ENCODE data around the gene TTC29. TPM values are rescaled to one million over a fixed set of nuclear protein-coding genes. Genes with fewer than 3 reads are reported as not detected.

The TTC29 gene
- total and polyA plus RNA-seq, 2 experiments from 2014 or later = 0.52 to 0.60 TPM

DNA sequence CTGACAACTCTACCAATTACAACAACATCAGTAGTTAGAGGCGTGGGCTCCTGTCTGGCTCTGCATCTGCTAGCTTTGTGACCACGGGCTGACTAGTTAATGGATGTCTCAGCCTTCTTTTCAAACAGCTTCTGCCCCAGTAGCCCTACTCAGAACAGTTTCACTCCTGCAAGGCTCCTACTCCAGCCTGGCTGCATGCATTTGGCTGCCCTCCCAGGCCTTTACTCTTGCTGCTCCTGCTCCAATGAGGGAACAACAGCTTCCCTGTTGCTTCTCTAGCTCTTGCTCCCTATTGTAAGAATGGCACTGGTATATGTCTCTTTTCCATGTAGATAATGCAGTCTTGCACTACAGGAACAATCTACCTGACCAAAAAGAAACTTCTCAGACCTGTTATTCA lies 93.3 kb downstream of the TTC29 start:
- no peaks in the 10 kb centered on the region for H3F3A ChIP-seq (replicated peaks; ENCODE audit: low read depth)
- H3K36me3 Mint-ChIP-seq (ENCODE audit: low read depth) = no peaks in the 10 kb centered on the region
- 0 out of 2 replicates have a peak, but pooled peaks cover 8% of the 10 kb centered on the region for H3K4me1 ChIP-seq (ENCODE audit: insufficient read depth)
- no peak overlapping the region for H3K4me3 ChIP-seq
- no peak overlapping the region for H3K4me3 Mint-ChIP-seq
- H3K9me2 ChIP-seq (ENCODE audit: insufficient read depth) = no peaks in the 10 kb centered on the region
- H3K27ac ChIP-seq (ENCODE audit: low read depth) = no peak overlapping the region
- peaks cover 15% of the 10 kb centered on the region for H3K4me1 Mint-ChIP-seq
- peak overlapping the region; percentile 87 for H2AFZ ChIP-seq
- ATAC-seq (peak; percentile 60), DNase-seq (ENCODE audit: low spot score) (no peak)
- no peaks in the 10 kb centered on the region for H4K20me1 ChIP-seq (replicated peaks; ENCODE audit: insufficient read depth)
- no peak overlapping the region for H3K4me2 ChIP-seq
- no peaks in the 10 kb centered on the region for H3K27me3 Mint-ChIP-seq (ENCODE audit: insufficient read depth, low read depth, poor library complexity)
- no peaks in the 10 kb centered on the region for H3K79me2 ChIP-seq (replicated peaks; ENCODE audit: insufficient read depth)
- no peak overlapping the region for H3K27ac Mint-ChIP-seq
- no peaks in the 10 kb centered on the region for H3K9me3 Mint-ChIP-seq
- no peaks in the 10 kb centered on the region for H3K27me3 ChIP-seq (ENCODE audit: insufficient read depth)
- H3K36me3 ChIP-seq (ENCODE audit: insufficient read depth) = no peaks in the 10 kb centered on the region
- TF ChIP-seq JUNB (IDR thresholded peaks at IDR 0.05; ENCODE audit: unreplicated experiment) (no peak), ZNF462 (CRISPR knock-in tag; IDR thresholded peaks at IDR 0.05) (no peak), EZH2 (IDR thresholded peaks at IDR 0.05; ENCODE audit: low read depth, unreplicated experiment) (no peak), POLR2AphosphoS5 (IDR thresholded peaks at IDR 0.05; ENCODE audit: low read depth) (no peak)
- TF ChIP-seq, protein P1, sequence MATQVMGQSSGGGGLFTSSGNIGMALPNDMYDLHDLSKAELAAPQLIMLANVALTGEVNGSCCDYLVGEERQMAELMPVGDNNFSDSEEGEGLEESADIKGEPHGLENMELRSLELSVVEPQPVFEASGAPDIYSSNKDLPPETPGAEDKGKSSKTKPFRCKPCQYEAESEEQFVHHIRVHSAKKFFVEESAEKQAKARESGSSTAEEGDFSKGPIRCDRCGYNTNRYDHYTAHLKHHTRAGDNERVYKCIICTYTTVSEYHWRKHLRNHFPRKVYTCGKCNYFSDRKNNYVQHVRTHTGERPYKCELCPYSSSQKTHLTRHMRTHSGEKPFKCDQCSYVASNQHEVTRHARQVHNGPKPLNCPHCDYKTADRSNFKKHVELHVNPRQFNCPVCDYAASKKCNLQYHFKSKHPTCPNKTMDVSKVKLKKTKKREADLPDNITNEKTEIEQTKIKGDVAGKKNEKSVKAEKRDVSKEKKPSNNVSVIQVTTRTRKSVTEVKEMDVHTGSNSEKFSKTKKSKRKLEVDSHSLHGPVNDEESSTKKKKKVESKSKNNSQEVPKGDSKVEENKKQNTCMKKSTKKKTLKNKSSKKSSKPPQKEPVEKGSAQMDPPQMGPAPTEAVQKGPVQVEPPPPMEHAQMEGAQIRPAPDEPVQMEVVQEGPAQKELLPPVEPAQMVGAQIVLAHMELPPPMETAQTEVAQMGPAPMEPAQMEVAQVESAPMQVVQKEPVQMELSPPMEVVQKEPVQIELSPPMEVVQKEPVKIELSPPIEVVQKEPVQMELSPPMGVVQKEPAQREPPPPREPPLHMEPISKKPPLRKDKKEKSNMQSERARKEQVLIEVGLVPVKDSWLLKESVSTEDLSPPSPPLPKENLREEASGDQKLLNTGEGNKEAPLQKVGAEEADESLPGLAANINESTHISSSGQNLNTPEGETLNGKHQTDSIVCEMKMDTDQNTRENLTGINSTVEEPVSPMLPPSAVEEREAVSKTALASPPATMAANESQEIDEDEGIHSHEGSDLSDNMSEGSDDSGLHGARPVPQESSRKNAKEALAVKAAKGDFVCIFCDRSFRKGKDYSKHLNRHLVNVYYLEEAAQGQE (IDR thresholded peaks at IDR 0.05; ENCODE audit: unreplicated experiment) = no peak
- TF ChIP-seq, protein P2, sequence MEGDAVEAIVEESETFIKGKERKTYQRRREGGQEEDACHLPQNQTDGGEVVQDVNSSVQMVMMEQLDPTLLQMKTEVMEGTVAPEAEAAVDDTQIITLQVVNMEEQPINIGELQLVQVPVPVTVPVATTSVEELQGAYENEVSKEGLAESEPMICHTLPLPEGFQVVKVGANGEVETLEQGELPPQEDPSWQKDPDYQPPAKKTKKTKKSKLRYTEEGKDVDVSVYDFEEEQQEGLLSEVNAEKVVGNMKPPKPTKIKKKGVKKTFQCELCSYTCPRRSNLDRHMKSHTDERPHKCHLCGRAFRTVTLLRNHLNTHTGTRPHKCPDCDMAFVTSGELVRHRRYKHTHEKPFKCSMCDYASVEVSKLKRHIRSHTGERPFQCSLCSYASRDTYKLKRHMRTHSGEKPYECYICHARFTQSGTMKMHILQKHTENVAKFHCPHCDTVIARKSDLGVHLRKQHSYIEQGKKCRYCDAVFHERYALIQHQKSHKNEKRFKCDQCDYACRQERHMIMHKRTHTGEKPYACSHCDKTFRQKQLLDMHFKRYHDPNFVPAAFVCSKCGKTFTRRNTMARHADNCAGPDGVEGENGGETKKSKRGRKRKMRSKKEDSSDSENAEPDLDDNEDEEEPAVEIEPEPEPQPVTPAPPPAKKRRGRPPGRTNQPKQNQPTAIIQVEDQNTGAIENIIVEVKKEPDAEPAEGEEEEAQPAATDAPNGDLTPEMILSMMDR (conservative IDR thresholded peaks at IDR 0.05; ENCODE audit: low read depth in 2 of 2) = no peak

All from GM23338 (cell line).